HG02852 (cell line): ENCODE results near the gene TNS1.

Experiments used
- ATAC-seq: cut with Tn5 transposase; IDR thresholded peaks from one replicate; pipeline ENCODE4 v1.9.1; 2021; ENCODE audit warnings: mild to moderate bottlenecking, moderate library complexity; ENCODE audit not compliant: unreplicated experiment

Gene TNS1

DNA sequence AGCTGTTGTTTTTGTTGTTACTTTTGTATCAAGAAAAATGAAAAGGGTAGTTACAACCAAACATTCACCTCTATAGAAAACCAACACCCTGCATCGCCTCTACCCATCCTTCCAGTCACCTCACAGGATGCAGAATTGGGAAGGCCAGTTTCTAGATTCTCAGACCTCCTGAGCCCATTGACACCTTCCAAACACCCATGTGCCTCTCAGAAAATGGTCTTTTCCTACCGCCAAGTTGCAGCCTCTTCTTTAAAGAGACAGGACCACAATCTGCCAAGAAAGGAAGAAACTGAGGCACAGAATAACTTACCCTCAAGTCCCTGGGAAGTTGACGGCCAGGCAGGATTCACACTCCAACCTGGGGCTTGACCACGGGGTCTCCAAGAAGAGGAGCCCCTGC is 101.4 kb downstream of the TNS1 start:
- no peak for ATAC-seq

GRCh38 chr2:217900780-217901360 is 101.9 kb downstream of the TNS1 start:
- ATAC-seq: no peak

- no peak for ATAC-seq
Measured at GRCh38 chr2:217900010-217900779, 102.6 kb downstream of the TNS1 start.

DNA sequence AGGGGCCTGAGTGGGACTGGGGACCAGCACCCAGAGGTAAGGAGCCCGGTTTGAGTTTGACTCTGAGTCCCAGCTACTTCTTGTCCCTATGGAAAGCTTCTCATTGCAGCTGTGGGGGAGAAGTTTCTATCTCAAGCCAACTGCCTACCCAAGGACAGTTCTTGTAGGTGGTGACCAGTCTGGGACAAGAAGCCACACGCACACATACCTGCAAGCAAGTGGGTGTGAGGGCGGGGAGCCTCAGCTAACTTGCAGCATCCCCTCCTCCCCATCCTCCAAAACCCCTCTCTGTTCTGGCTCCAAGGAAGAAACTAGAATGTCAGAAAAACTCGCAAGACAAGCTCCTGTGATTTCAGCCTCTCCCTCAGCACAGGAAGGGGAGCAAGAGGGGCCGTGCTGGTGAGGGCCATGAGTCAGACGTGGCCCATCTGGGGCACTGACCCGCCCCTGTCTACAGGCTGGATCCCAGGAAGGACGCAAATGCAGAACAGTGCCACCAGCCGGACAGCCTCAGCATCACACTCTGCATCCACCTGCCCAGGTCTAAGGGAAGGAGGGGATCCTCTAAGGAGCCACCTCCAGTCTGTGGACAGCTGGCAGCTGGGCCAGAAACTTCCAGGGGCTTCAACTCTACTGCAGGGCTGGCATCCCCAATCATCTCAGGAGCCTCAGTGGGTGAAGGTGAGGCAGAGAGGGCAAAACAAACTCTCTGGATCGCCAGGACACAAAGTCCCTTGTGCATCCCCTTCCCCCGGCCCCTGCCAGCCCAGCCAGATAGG is 103.4 kb downstream of the TNS1 start:
- ATAC-seq: peak; percentile 51

DNA sequence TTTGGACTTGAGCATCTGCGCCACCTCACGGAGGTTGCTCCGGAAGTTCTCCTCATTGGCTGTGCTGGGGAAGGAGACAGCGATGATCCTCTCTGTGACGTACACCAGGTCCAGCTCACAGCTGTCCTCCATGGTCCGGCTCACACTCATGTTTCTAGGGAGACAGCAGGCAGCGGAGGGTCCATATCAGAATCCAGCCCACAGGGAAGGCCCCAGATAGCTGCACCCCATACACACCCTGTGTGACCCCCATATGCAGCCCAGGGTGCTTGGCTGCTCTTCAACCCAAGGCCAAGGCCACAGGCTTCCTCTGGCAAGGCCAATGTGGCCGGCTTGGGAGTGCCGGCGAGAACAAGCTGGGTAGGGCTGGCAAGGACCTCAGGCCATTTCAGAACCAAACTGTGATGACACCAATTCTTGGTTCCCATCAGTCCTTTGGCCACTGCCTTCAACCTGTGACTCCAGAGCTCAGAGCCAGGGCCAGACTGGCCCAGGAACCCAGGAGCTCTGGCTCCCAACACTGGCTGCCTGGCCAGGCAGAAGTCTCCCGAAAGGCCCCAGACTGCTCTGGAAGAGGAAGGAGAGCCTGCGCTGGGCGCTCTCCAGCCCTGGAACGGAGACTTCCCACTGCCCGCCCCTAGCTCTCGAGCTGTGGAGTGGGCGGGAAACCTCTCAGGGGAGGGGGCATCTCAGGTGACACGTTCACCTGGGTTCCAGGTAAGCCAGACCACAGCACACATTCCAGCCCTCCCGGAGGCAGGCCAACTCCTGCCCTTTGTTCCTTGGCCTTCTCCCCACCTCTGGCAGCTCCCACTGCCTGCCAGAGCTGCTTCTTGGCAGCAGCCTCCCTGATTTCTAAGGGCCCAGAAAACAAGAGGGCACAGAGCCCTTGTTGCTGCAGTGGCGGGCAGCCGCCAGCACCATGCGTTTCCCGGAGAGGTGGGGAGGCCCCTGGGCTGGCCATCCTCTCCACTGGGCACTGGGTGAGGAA is 104.7 kb downstream of the TNS1 start:
- ATAC-seq: no peak

DNA sequence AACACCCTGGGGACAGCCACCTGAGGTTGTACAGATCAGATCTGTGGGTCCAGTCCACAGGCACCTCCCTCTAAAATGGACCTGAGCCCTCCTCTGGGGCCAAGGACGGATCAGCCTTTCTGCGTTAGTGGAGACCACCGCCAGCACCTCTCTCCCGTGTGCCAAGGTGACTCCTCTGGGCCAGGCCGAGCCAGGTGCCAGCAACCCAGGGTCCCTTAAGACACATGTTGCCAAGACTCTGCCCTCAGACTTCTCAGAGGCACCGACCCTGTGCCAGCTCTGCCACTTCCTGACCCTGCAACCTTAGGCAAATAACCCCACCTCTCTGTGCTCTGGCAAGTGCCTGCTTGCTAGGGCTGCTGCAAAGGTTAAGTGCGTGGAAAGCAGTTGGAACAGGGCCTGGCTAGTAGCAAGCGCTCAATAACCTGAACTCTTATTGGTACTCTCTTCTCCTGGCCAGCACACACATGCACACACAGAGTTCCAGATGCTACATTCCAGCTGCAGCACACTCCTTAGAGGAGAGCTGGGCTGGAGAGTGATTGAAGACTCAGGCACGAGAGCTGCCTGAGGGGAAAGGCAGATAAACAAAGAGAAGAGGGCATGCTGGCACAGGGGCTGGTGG is 105.6 kb downstream of the TNS1 start:
- ATAC-seq: no peak

DNA sequence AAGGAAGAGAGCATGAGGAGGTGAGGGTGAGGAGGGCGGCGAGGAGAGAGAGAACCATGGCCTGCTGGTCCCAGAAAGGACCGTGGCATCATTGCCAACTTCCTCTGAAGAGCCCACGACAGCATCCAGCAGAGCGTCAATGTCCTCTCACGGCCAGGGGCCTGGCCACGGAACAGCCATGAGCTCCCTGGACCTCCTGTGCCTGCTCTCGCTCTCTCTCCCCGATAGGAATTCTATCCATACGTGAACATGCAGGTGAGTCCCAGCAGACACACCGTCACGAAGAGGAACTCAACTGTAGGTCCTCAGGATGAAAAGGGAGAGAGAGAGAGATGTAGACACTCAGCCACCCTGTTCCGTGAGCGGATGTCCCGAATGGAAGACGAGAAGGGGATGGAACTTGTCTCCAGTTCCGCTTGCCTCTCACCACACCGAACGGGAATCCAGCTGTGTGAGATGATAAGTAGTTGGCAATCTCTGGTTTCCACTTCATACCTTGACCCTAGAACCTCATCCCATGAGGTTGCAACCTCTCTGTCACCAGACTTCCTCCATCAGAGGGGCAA is 107.6 kb downstream of the TNS1 start:
- ATAC-seq: no peak

- ATAC-seq: no peak
Measured at GRCh38 chr2:217893440-217893839, 109.4 kb downstream of the TNS1 start.

DNA sequence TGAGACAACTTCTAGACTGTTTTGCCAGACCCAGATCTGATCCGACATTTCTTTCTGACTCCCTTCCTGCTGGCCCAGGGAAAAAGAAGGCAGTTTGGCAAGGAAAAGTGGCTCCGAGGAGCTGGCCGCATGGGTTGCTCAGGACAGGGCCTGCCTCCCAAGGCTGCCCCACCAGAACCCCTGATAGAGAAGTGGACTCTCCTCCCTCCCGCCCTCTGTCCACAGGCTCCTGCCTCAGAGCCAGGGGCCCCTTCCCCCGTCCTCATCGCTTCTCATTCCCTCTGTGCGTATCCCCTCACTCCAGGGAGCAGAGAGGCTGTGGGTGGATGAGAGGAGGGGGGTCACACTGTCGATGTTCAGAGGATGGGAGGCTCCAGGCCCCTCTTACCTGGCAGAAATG is 110.2 kb downstream of the TNS1 start:
- ATAC-seq: no peak

- ATAC-seq: no peak
Measured at GRCh38 chr2:217890445-217890844, 112.3 kb downstream of the TNS1 start.

DNA sequence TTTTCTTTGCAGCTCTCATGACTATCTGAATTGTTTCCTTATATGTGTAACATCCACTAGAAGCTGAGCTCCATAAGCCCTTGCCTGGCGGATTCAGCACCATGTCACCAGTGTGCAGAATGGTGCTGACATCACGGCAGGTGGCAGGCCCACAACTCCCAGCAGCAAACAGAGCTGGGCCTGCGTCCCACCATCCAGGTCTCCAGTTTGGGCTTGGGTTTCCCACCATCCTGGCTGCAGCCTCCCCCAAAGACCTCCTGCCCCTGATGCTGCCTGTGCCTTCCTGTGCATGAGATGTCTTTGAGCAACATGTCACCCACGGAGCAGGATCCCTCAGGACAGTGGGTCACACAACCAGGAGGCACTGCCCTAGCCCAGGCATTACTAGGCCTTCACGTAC is 113.1 kb downstream of the TNS1 start:
- no peak for ATAC-seq

GRCh38 chr2:217887841-217888701 is 114.7 kb downstream of the TNS1 start:
- no peak for ATAC-seq

DNA sequence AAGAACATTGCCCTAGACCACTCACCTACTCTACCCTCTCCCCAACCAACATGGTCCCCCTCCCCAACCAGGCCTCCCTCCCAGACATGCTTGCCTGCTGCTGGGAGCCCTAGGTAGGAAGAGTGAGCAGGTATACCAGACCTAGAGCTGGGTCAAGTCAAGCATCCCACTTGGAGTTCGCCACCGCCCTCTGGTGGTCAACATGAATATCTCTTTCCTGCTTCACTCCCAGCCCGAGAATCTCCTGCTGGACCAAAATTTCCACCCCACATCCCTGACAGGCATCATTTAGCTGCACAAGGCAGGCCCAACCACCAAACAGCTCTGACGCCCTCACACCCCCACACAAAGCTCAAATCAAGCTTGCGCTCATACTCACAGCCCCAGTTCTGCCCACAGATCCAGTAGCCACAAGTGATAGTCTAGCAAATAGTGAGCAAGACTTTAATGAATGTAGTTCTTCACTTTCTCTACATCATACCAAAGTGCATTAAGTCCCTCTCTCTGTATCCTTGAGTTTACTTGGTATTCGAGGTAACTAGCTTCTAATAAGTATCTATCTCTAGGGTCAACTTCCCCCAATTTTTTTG is 116.0 kb downstream of the TNS1 start:
- no peak for ATAC-seq

- ATAC-seq: no peak
Measured at GRCh38 chr2:217886091-217886490, 116.7 kb downstream of the TNS1 start.

DNA sequence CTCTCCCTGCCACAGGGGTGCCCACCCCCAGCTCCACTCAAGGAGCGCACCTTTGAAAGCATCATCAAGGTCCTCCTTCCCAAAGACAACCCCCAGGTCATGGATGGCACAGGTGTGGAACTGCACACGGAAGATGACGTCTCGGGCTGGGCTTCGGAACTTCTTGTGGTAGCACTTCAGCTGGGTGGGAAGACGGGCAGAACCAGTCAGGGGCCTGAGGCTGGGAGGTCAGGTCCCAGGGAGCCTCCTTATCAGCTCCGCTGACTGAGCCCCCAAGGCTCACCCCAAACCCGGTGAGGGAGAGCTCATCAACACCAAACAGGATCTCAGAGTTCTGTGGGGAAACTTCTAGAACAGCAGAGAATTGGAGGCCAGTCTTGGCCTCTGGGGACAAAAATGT is 117.8 kb downstream of the TNS1 start:
- no peak for ATAC-seq

DNA sequence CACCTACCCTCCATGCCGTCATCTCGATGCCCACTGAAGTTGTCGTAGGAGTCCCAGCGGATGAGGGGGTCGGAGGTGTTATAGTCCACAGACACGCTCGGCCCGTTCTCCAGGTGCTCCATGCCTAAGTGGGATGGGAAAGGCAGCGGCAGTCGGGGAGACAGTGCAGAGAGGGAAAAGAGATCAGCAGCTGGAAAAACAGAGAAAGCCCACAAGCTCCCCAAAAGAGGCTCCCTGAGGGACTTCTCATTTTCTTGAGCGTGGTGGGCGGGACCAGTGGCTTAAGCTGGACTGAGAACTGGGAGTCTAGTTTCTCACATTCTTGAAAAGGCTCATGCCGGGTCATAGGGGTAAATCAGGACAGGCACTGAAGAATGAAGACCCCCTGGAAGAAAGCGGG is 121.9 kb downstream of the TNS1 start:
- no peak for ATAC-seq

- ATAC-seq: no peak
Measured at GRCh38 chr2:217880287-217880889, 122.4 kb downstream of the TNS1 start.

- no peak for ATAC-seq
Measured at GRCh38 chr2:217878915-217879590, 123.7 kb downstream of the TNS1 start.
